Fibroblast of villous mesenchyme (primary cell): Measurements from ENCODE around the gene RMDN2. TPM values are rescaled to one million over a fixed set of nuclear protein-coding genes. Genes with fewer than 3 reads are reported as not detected.

Experiments
- DNase-seq: peaks from one replicate; pipeline ENCODE4 v3.0.0-alpha.2; 2010; ENCODE audit warnings: low read depth
- H3K4me3 ChIP-seq: 2 replicates; pipeline ENCODE4 v1.5.1; 2011; ENCODE audit warnings: low read depth, mild to moderate bottlenecking, low read length
- CTCF ChIP-seq: IDR thresholded peaks from 2 replicates; pipeline ENCODE4 v1.5.1; 2012; ENCODE audit warnings: low read depth, mild to moderate bottlenecking, low read length; ENCODE audit not compliant: insufficient read depth
- total RNA-seq: library from RNA; depleted of rRNA; stranded (reverse); fragments of >200 nt; gene quantifications from 2 replicates; pipeline ENCODE4 v1.2.3, GENCODE V29; 2012

Gene RMDN2
- total RNA-seq, 1 donor = 9.5 TPM

GRCh38 chr2:37895140-37895539 lies 29.9 kb upstream of the RMDN2 start:
- TF ChIP-seq CTCF = no peak
- DNase-seq = no peak
- H3K4me3 ChIP-seq = no peak overlapping the region

GRCh38 chr2:37896319-37896718 lies 28.8 kb upstream of the RMDN2 start:
- no peak overlapping the region for H3K4me3 ChIP-seq
- TF ChIP-seq CTCF = peak; percentile 16
- DNase-seq = no peak

- DNase-seq = no peak
- no peak for TF ChIP-seq CTCF
- no peak overlapping the region for H3K4me3 ChIP-seq
Observed at GRCh38 chr2:37897511-37897910, 27.6 kb upstream of the RMDN2 start.

- H3K4me3 ChIP-seq = no peak overlapping the region
- TF ChIP-seq CTCF = no peak
- DNase-seq = no peak
Observed at GRCh38 chr2:37898448-37898847, 26.6 kb upstream of the RMDN2 start.

GRCh38 chr2:37902991-37903390 lies 22.1 kb upstream of the RMDN2 start:
- H3K4me3 ChIP-seq = no peak overlapping the region
- TF ChIP-seq CTCF = no peak
- DNase-seq = no peak

GRCh38 chr2:37904425-37904824 lies 20.7 kb upstream of the RMDN2 start:
- H3K4me3 ChIP-seq = no peak overlapping the region
- DNase-seq = no peak
- no peak for TF ChIP-seq CTCF

GRCh38 chr2:37904993-37905392 lies 20.1 kb upstream of the RMDN2 start:
- no peak for DNase-seq
- H3K4me3 ChIP-seq = no peak overlapping the region
- no peak for TF ChIP-seq CTCF
